Naive B cell (primary cell): Measurements from ENCODE around the gene KIF2A. TPM values are rescaled to one million over a fixed set of nuclear protein-coding genes. Genes with fewer than 3 reads are reported as not detected.
A peak's percentile ranks its signal among the peaks of the same experiment; 100 is the strongest.

ENCODE experiments used
- ATAC-seq, 2 donors: fragments of 150-1000 bp; cut with Tn5 transposase; 2 replicates each; pipeline ENCODE4 v1.10.0; 2021; ENCODE audit warnings: low read depth in 2 of 2, mild to moderate bottlenecking in 2 of 2, moderate library complexity in 2 of 2
- DNase-seq: peaks from one replicate; pipeline ENCODE4 v3.0.0; 2022
- H3K27ac Mint-ChIP-seq, 6 donors: one replicate each; pipeline ENCODE4 v1.8.0; 2020 to 2022; ENCODE audit warnings: mild to moderate bottlenecking in 6 of 6, mixed read lengths in 6 of 6, moderate library complexity in 5 of 6, inconsistent platforms in 2 of 6
- H3K27me3 Mint-ChIP-seq, 3 donors: one replicate each; pipeline ENCODE4 v1.8.0; 2021 to 2022; ENCODE audit warnings: mixed read lengths in 3 of 3, mild to moderate bottlenecking in 1 of 3
- H3K36me3 Mint-ChIP-seq, 2 donors: one replicate each; pipeline ENCODE4 v1.8.0; 2020 to 2022; ENCODE audit warnings: mixed read lengths in 2 of 2, inconsistent platforms in 1 of 2, mild to moderate bottlenecking in 1 of 2
- H3K4me1 Mint-ChIP-seq, 3 donors: one replicate each; pipeline ENCODE4 v1.8.0; 2020 to 2022; ENCODE audit warnings: mixed read lengths in 3 of 3, inconsistent platforms in 1 of 3, mild to moderate bottlenecking in 1 of 3, moderate library complexity in 1 of 3
- H3K4me3 Mint-ChIP-seq, 8 donors: one replicate each; pipeline ENCODE4 v1.8.0; 2020 to 2022; ENCODE audit warnings: mild to moderate bottlenecking in 8 of 8, mixed read lengths in 8 of 8, moderate library complexity in 8 of 8, inconsistent platforms in 2 of 8
- H3K9me3 Mint-ChIP-seq, 7 donors: one replicate each; pipeline ENCODE4 v1.8.0; 2020 to 2022; ENCODE audit warnings: mixed read lengths in 7 of 7, mild to moderate bottlenecking in 5 of 7, inconsistent platforms in 2 of 7, moderate library complexity in 1 of 7
- polyA plus RNA-seq, 6 donors: library from polyadenylated mRNA; unstranded; fragments of 300-500 nt; fragmentation: Illumina TruSeq; gene quantifications; one replicate each; pipeline ENCODE4 v1.2.3, GENCODE V29; 2021; ENCODE audit warnings: low read depth in 6 of 6

KIF2A gene
- polyA plus RNA-seq, 6 donors from 2014 or later, result 65.4 to 91.7 (median 86.3) TPM

DNA sequence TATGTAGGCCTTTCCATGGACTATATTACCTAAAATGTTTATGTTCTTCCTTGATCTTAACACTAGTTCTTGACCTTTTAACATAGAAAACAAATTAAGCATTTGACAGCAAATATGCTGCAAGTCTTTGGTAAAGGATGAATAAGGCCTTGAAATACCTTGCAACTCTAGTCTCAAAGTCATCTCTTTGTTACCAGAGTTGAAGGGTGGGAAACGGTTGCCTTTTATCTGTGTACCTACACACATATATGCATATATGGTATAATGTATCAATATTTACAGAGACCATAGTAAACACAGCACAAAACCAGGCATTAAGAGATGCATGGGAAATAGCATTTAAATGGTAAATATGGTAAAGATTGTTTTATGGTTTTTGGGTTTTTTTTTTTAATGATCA lies 16.5 kb downstream of the KIF2A start:
- no peak overlapping the region for H3K27ac Mint-ChIP-seq
- no peaks in the 10 kb centered on the region for H3K36me3 Mint-ChIP-seq
- H3K4me1 Mint-ChIP-seq, result peaks cover 57 to 68% (median 60%) of the 10 kb centered on the region in 3 donors
- no peaks in the 10 kb centered on the region for H3K27me3 Mint-ChIP-seq
- H3K4me3 Mint-ChIP-seq, result no peak overlapping the region
- ATAC-seq (no peak), DNase-seq (no peak)
- no peaks in the 10 kb centered on the region for H3K9me3 Mint-ChIP-seq

DNA sequence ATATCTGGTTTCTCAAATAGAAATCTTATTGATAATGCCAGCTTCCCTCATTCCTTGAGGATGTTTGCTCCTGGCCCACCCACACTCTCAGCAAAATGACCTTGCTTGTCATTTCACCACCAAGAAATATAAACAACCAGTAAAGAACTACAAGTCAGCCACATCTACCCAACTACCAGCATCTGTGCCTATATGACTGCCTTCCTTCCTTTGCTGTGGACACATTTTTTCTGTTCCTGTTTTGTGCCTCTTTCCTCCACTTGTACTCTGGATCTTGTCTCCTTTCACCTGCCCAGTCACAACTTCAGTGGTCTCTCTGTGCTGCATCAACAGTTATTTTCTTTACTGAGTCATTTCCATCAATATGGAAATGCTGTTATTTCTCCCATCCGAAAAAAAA lies 20.3 kb downstream of the KIF2A start:
- DNase-seq (no peak), ATAC-seq (peak; percentile 50 to 54)
- Mint-ChIP-seq H3K9me3 (no peaks in the 10 kb centered on the region), H3K27me3 (no peaks in the 10 kb centered on the region), H3K4me1 (peaks cover 47 to 64% (median 58%) of the 10 kb centered on the region in 3 donors), H3K27ac (peak overlapping the region; percentile 27 to 74 (median 58)), H3K4me3 (peak overlapping the region in 4 of 8 donors; percentile 3 to 58 (median 40)), H3K36me3 (no peaks in the 10 kb centered on the region)

DNA sequence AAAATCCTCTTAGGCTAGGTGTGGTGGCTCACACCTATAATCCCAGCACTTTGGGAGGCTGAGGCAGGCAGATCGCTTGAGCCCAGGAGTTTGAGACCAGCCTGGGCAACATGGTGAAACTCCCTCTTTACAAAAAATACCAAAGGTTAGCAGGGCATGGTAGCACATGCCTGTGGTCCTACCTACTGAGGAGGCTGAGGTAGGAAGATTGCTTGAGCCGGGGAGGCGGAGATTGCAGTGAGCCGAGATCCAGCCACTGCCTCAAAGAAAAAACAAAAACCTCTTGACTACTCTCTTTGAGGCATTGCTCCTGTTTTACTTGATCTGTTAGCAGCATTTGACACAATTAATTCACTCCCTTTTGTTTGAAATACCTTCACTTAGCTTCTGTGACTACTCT lies 20.7 kb downstream of the KIF2A start:
- peak overlapping the region in 5 of 6 donors; percentile 27 to 74 (median 53) for H3K27ac Mint-ChIP-seq
- DNase-seq (no peak), ATAC-seq (no peak)
- H3K27me3 Mint-ChIP-seq, result no peaks in the 10 kb centered on the region
- peak overlapping the region in 1 of 8 donors; percentile 44 for H3K4me3 Mint-ChIP-seq
- no peaks in the 10 kb centered on the region for H3K36me3 Mint-ChIP-seq
- peaks cover 47 to 65% (median 54%) of the 10 kb centered on the region in 3 donors for H3K4me1 Mint-ChIP-seq
- no peaks in the 10 kb centered on the region for H3K9me3 Mint-ChIP-seq

DNA sequence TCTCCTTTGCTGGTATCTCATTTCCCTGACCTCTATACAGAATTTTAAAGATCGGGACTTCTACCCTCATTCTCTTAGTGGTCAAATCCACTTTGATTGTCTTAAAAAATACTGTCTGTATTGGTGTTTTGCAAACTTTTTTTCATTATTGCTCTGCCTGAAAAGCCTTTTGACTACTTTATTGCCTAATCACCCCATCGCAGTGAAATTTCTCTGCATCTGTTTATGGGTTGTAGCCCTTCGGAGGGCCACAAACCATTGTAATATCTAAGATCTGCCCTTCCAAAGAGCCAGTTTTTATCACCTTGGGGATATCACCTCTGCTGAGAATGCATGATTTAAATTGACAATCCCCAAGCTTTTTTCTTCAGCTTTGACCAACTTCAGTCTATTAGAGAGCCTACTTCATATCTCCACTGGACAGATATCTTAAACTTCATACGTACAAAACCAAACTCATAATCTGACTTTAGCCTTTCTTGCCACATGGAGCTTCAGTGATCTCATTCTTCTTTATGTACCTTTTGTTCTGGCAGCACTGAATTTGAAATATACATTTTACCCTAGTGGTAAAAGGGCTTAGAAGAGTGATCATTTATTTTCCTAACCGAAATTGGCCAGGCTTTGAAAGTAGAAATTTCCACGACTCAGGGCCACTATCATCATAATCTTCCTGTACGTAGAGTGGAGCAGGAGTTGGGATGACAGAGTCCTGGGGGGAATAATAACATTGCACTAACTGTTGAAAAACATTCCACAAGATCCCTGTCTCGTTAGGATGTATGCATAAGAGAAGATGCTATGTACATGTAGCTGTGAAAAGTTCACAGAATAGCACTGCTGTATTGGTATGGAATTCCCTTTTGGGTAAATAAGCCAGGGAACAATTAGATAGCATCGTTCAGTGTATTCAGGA lies 21.4 kb downstream of the KIF2A start:
- Mint-ChIP-seq H3K4me3 (no peak overlapping the region), H3K27ac (peak overlapping the region in 5 of 6 donors; percentile 21 to 74 (median 42)), H3K9me3 (no peaks in the 10 kb centered on the region), H3K27me3 (no peaks in the 10 kb centered on the region), H3K4me1 (peaks cover 47 to 68% (median 54%) of the 10 kb centered on the region in 3 donors), H3K36me3 (no peaks in the 10 kb centered on the region)
- DNase-seq (no peak), ATAC-seq (no peak)

DNA sequence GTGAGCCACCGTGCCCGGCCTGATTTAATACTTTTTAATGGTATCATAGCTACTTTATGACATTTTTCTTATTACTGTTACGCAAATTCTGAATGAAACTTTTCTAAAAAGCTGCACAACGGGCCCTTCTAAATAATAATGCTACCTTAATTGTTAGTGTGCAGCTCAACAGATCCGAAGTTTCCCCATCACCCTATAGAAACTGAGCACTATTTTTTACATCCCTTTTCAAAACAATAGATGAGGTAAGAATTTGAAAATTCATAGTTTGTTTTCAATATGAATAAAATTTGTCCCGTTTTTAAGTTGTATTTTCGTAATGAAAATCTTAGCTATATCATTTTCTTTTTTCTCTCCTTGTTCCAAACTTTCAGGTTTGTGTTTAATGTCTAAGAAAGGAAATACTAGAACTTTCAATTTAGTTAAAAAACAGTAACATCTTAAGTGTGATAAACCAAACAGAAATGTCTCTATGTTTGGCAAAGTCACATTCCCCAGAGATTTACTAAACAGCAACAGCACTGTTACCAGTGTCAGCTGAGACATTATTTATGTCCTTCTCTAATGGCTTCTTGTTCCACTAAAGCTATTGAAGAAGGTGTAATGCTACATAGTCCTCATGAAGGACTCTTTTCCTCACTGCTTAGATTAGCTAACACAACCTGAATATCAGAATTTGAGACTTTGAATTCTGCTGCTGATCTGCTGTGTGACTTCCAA lies 22.9 kb downstream of the KIF2A start:
- H3K27ac Mint-ChIP-seq, result peak overlapping the region in 3 of 6 donors; percentile 15 to 88 (median 63)

DNA sequence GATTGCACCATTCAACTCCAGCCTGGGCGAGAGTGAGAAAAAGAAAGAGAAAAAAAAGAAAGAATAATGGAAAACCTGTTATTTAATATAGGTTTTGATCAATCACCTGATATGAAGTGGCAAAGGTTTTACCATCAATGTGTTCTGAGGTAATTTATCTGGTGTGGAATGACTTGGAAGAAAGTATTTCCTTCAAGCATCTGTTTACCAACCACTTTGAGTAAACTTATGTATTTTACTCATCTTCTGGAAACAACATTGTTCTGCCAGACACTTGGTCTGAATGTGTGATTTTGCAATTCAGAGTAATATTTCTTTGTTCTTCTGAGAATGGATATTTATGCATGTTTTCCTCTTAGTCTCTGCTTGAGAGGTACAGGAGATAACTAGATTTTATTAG lies 24.3 kb downstream of the KIF2A start:
- Mint-ChIP-seq H3K4me3 (peak overlapping the region in 1 of 8 donors; percentile 44), H3K27me3 (no peaks in the 10 kb centered on the region), H3K9me3 (no peaks in the 10 kb centered on the region), H3K27ac (peak overlapping the region in 4 of 6 donors; percentile 27 to 79 (median 56)), H3K36me3 (peaks cover 0 to 13% of the 10 kb centered on the region in 2 donors), H3K4me1 (peaks cover 49 to 75% (median 64%) of the 10 kb centered on the region in 3 donors)
- DNase-seq, result no peak
- no peak for ATAC-seq

More for the DNA sequence above, 22.9 kb downstream of the KIF2A start:
- ATAC-seq (no peak), DNase-seq (no peak)
- Mint-ChIP-seq H3K27me3 (no peaks in the 10 kb centered on the region), H3K4me3 (peak overlapping the region in 1 of 8 donors; percentile 4), H3K36me3 (peaks cover 0 to 2% of the 10 kb centered on the region in 2 donors), H3K4me1 (peaks cover 52 to 76% (median 65%) of the 10 kb centered on the region in 3 donors), H3K9me3 (no peaks in the 10 kb centered on the region)

DNA sequence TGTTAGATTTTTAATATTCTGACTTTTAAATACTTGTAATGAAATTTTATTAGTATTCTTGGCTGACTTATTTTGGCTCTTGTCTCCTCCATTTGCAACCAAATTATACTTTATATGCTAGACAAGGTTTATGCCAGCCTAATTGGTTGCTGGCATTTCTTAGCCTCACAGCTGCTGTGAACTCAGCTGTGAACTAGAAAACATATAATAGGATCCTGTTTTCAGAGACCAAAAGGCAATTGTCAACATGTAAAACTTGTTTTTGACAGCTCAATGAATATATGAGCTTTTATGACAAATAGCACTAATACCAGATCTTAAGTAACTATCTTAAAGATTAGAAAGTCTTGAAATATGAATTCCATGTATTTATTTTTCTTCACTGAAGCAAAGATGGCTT lies 25.9 kb downstream of the KIF2A start:
- H3K36me3 Mint-ChIP-seq, result peaks cover 0 to 13% of the 10 kb centered on the region in 2 donors
- no peaks in the 10 kb centered on the region for H3K27me3 Mint-ChIP-seq
- H3K9me3 Mint-ChIP-seq, result no peaks in the 10 kb centered on the region
- H3K27ac Mint-ChIP-seq, result peak overlapping the region in 2 of 6 donors; percentile 28 to 32
- no peak overlapping the region for H3K4me3 Mint-ChIP-seq
- no peak for ATAC-seq
- no peak for DNase-seq
- H3K4me1 Mint-ChIP-seq, result peaks cover 36 to 58% (median 50%) of the 10 kb centered on the region in 3 donors

DNA sequence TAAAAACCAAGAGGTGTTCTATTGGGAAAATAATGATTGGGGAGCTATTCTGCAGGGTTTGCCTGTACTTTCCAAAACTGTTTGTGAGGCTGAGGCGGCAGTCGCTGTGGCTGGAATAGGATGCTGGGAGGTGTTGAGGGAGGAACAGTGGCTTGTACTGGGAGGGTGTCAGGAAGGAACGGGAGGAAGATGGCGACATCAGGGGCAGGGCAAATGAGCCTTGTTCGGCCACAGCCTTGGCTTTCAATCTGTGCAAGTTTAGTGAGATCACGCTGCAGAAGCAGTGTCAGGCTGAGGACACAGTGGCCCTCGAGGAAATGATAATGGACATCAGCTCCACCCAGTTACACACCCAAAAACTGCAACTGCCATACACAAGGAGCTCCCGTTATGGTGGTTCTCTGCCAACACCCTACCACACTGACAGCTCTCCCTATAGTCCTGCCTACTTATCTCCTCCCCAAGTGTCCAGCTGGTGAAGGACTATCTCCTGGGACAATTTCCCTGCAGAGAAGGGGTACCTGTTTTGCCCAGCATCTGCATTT lies 27.3 kb downstream of the KIF2A start:
- Mint-ChIP-seq H3K9me3 (no peaks in the 10 kb centered on the region), H3K4me1 (peaks cover 34 to 59% (median 50%) of the 10 kb centered on the region in 3 donors), H3K4me3 (no peak overlapping the region), H3K36me3 (peaks cover 0 to 13% of the 10 kb centered on the region in 2 donors), H3K27me3 (no peaks in the 10 kb centered on the region), H3K27ac (peak overlapping the region in 2 of 6 donors; percentile 27 to 68)
- ATAC-seq (no peak), DNase-seq (no peak)

DNA sequence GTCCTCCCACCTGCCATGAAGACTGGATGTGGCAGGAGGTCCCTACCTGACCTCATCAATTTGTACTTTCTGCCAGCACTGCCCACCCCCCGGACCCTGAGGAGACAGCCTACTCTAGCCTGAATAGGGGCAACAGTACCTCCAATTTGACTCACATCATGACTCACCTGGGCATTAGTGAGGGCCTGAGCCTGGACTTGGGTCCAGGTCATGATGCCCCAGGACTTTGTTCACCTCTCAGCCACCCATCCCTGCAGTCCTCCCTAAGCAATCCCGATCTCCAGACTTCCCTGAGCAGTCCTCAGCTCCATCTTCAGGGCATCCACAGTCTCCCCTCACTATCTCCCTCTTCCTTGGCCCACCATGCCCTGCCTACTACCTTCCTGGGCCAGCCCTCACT lies 28.1 kb downstream of the KIF2A start:
- Mint-ChIP-seq H3K27ac (peak overlapping the region in 3 of 6 donors; percentile 47 to 68 (median 61)), H3K27me3 (no peaks in the 10 kb centered on the region), H3K4me1 (peaks cover 33 to 58% (median 49%) of the 10 kb centered on the region in 3 donors), H3K9me3 (no peaks in the 10 kb centered on the region), H3K36me3 (peaks cover 0 to 13% of the 10 kb centered on the region in 2 donors), H3K4me3 (peak overlapping the region in 1 of 8 donors; percentile 39)
- ATAC-seq (no peak), DNase-seq (no peak)

DNA sequence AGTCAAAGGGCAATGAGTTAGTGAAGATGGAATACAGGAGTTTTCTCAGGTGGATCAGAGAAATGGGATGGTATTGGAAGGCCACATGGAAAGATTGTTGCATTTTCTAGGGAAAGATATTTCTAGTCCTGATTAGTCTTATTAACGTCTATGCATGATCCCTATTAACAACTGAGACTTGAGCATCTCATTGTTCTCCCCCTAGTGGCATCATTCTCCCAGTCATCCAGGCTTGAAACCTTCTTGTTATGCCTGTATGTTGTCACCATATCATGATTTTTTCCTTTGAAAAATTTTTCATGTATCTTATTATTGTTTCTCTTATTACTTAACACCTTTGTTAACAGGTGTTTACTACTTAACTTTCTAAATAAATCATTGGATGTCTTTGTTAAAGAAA lies 34.4 kb downstream of the KIF2A start:
- Mint-ChIP-seq H3K9me3 (no peaks in the 10 kb centered on the region), H3K27me3 (no peaks in the 10 kb centered on the region), H3K27ac (no peak overlapping the region), H3K36me3 (no peaks in the 10 kb centered on the region), H3K4me1 (peaks cover 37 to 55% (median 53%) of the 10 kb centered on the region in 3 donors), H3K4me3 (no peak overlapping the region)
- DNase-seq (no peak), ATAC-seq (peak; percentile 41 to 47)

DNA sequence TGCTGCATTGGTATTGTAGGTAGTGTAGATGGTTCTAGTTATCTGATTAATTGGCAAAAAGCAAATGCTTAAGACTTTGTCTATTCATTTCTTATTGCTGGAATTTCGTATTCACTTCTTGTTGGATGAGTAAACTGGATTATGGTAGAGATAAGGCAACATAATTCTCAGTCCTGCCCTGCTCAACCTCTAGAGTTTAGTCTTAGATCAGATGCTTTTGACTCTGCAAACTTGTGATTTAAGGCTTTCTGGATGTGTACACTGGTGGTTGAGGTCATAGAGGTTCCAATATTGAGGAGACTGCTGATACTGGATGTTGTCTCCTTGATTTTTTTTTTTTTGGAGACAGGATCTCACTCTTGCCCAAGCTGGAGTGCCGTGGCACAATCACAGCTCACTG lies 35.0 kb downstream of the KIF2A start:
- Mint-ChIP-seq H3K4me3 (peak overlapping the region in 1 of 8 donors; percentile 6), H3K4me1 (peaks cover 35 to 55% (median 53%) of the 10 kb centered on the region in 3 donors), H3K9me3 (no peaks in the 10 kb centered on the region)

DNA sequence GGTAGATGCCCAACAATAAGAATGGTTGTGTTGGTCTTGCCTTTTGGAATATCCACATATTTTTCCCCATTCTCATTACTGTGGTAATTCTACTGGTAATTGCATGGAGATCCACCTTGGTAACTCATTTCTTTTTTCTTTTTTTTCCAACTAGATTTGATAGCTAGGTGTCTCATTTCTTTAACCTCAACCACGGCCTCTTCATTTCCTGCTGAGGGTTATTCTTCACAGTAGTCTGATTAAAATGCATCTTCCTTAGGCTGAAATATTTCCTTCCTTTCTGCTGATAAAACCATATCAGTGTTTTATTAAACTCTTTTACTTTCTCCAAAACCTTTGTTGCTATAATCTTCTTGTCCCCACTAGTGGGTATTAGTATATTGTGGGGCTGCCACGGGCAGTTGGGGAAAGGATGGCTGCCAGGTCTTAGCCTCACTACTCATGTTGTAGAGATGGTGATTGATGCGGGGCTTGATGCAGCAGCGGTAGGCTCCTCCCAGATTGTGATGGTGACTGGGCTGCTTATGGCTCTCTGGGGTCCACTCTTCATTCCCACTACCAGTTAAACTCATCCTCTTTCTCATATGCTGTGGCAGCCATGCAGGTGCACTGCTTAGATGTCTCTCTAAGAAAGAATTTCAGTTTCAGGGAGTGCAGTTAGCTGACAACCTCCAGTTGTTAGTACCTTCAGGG lies 35.9 kb downstream of the KIF2A start:
- no peak for ATAC-seq
- Mint-ChIP-seq H3K4me1 (peaks cover 34 to 55% (median 53%) of the 10 kb centered on the region in 3 donors), H3K36me3 (no peaks in the 10 kb centered on the region), H3K9me3 (no peaks in the 10 kb centered on the region), H3K27me3 (no peaks in the 10 kb centered on the region), H3K27ac (peak overlapping the region; percentile 28 to 85 (median 76)), H3K4me3 (peak overlapping the region in 2 of 8 donors; percentile 39 to 57)
- DNase-seq, result no peak

More for the DNA sequence above, 35.0 kb downstream of the KIF2A start:
- ATAC-seq, result no peak
- Mint-ChIP-seq H3K36me3 (no peaks in the 10 kb centered on the region), H3K27ac (peak overlapping the region in 3 of 6 donors; percentile 27 to 82 (median 78)), H3K27me3 (no peaks in the 10 kb centered on the region)
- no peak for DNase-seq

DNA sequence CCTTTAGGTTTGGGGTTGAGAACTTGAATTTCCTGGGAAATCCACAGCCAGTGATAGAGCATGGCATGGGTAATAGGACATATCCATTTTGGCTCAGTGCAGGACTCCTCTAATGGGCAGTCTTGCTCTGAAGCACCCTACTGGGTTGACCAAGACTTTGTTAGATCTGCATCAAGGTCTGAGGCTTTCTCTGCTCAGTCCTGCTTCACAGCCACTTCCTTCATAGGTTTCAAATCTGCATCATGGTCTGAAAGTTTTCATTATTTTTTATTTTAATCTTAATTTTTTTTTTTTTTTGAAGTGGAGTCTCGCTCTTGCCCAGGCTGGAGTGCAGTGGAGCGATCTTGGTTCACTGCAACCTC lies 36.5 kb downstream of the KIF2A start:
- no peak for ATAC-seq
- Mint-ChIP-seq H3K27ac (peak overlapping the region in 4 of 6 donors; percentile 73 to 85 (median 78)), H3K4me1 (peaks cover 34 to 53% (median 50%) of the 10 kb centered on the region in 3 donors), H3K36me3 (no peaks in the 10 kb centered on the region), H3K4me3 (peak overlapping the region in 2 of 8 donors; percentile 39 to 57), H3K9me3 (no peaks in the 10 kb centered on the region), H3K27me3 (no peaks in the 10 kb centered on the region)
- DNase-seq, result no peak
